ENCODE data around the gene PRKCE. TPM values are rescaled to one million over a fixed set of nuclear protein-coding genes. Genes with fewer than 3 reads are reported as not detected.

PRKCE gene
- total RNA-seq, 1 donor, result 12.5 TPM

- peak overlapping the region; percentile 44 for H3K4me3 ChIP-seq (ENCODE audit: low read depth, low read length)
- peak; percentile 91 for DNase-seq (ENCODE audit: low read depth)
- no peak for TF ChIP-seq CTCF (IDR thresholded peaks at IDR 0.05; ENCODE audit: insufficient read depth, low read length)
These were observed 142.7 kb downstream of the PRKCE start for GRCh38 chr2:45794134-45794617.

GRCh38 chr2:45796500-45796899 lies 145.0 kb downstream of the PRKCE start:
- no peak for TF ChIP-seq CTCF (IDR thresholded peaks at IDR 0.05; ENCODE audit: insufficient read depth, low read length)
- no peak overlapping the region for H3K4me3 ChIP-seq (ENCODE audit: low read depth, low read length)
- DNase-seq (ENCODE audit: low read depth), result no peak

- peak; percentile 48 for DNase-seq (ENCODE audit: low read depth)
- H3K4me3 ChIP-seq (ENCODE audit: low read depth, low read length), result no peak overlapping the region
- no peak for TF ChIP-seq CTCF (IDR thresholded peaks at IDR 0.05; ENCODE audit: insufficient read depth, low read length)
These were observed 146.2 kb downstream of the PRKCE start for GRCh38 chr2:45797451-45798230.

- no peak for TF ChIP-seq CTCF (IDR thresholded peaks at IDR 0.05; ENCODE audit: insufficient read depth, low read length)
- no peak overlapping the region for H3K4me3 ChIP-seq (ENCODE audit: low read depth, low read length)
These were observed 148.4 kb downstream of the PRKCE start for GRCh38 chr2:45799679-45800381.

GRCh38 chr2:45802499-45803138 lies 151.1 kb downstream of the PRKCE start:
- H3K4me3 ChIP-seq (ENCODE audit: low read depth, low read length), result no peak overlapping the region
- no peak for TF ChIP-seq CTCF (IDR thresholded peaks at IDR 0.05; ENCODE audit: insufficient read depth, low read length)

More at GRCh38 chr2:45799679-45800381, 148.4 kb downstream of the PRKCE start:
- no peak for DNase-seq (ENCODE audit: low read depth)

GRCh38 chr2:45804987-45805755 lies 153.7 kb downstream of the PRKCE start:
- H3K4me3 ChIP-seq (ENCODE audit: low read depth, low read length), result no peak overlapping the region
- no peak for DNase-seq (ENCODE audit: low read depth)
- no peak for TF ChIP-seq CTCF (IDR thresholded peaks at IDR 0.05; ENCODE audit: insufficient read depth, low read length)

More at GRCh38 chr2:45802499-45803138, 151.1 kb downstream of the PRKCE start:
- no peak for DNase-seq (ENCODE audit: low read depth)

Measured in fibroblast of the aortic adventitia (primary cell).